Tibial artery (tissue), 4 donors: Measurements from ENCODE around the gene TXNDC17.

ENCODE experiments used
- DNase-seq, 2 donors: peaks; one replicate each; pipeline ENCODE4 v3.0.0-alpha.2; 2019
- H3K27ac ChIP-seq, 2 donors: fragments of 200-600 bp; sonication (generic) in 1 of 2; 1 replicate in 1 of 2; 2 replicates in 1 of 2; pipeline ENCODE4 v1.5.1; 2018 to 2019; ENCODE audit warnings: mild to moderate bottlenecking in 1 of 2
- H3K27me3 ChIP-seq, 2 donors: fragments of 200-600 bp; sonication (generic) in 1 of 2; one replicate each; pipeline versions ENCODE4 v1.5.1 to v1.6.0; 2016 to 2019
- H3K36me3 ChIP-seq, 3 donors: fragments of 200-600 bp; sonication (generic) in 2 of 3; one replicate each; pipeline ENCODE4 v1.5.1; 2016 to 2019; ENCODE audit warnings: mild to moderate bottlenecking in 2 of 3
- H3K4me1 ChIP-seq, 4 donors: fragments of 200-600 bp; sonication (generic) in 2 of 4; 1 replicate in 3 of 4; 2 replicates in 1 of 4; pipeline ENCODE4 v1.5.1; 2016 to 2019
- H3K4me3 ChIP-seq, 2 donors: fragments of 200-600 bp; sonication (generic) in 1 of 2; 1 replicate in 1 of 2; 2 replicates in 1 of 2; pipeline ENCODE4 v1.5.1; 2018 to 2019; ENCODE audit warnings: mild to moderate bottlenecking in 2 of 2
- H3K9me3 ChIP-seq, 3 donors: fragments of 200-600 bp; sonication (generic) in 1 of 3; one replicate each; pipeline ENCODE4 v1.5.1; 2016 to 2019
- CTCF ChIP-seq, 2 experiments: fragments of 200-600 bp in 1 of 2; fragments of 450-650 bp in 1 of 2; IDR thresholded peaks; one replicate each; pipeline ENCODE4 v1.5.1; 2017 to 2019; ENCODE audit warnings: antibody characterized with exemption in 2 of 2, mild to moderate bottlenecking in 1 of 2, moderate library complexity in 1 of 2
- intact Hi-C: fragments of 100-400 bp; cut with DNase I; formaldehyde crosslinking; loops from one replicate; pipeline ENCODE4 v1.15.0; 2023; ENCODE audit warnings: low total_unique reads

The TXNDC17 gene

GRCh38 chr17:6666077-6666521 is 25.2 kb downstream of the TXNDC17 start:
- no peaks in the 10 kb centered on the region for H3K4me1 ChIP-seq
- intact Hi-C loops: loop anchor here (10.0 kb wide), 1 partner anchor 339 kb away; no protein-coding TSS in a partner anchor
- peak; percentile 69 to 78 for DNase-seq
- H3K4me3 ChIP-seq: no peak overlapping the region
- no peaks in the 10 kb centered on the region for H3K9me3 ChIP-seq
- H3K27me3 ChIP-seq: peaks cover 0 to 34% of the 10 kb centered on the region in 2 donors
- peak; percentile 82 to 86 for TF ChIP-seq CTCF (IDR thresholded peaks at IDR 0.05)
- H3K36me3 ChIP-seq: no peaks in the 10 kb centered on the region
- H3K27ac ChIP-seq: no peak overlapping the region

- Histone ChIP-seq H3K36me3 (no peaks in the 10 kb centered on the region), H3K27ac (no peak overlapping the region), H3K4me3 (no peak overlapping the region), H3K27me3 (peaks cover 0 to 37% of the 10 kb centered on the region in 2 donors), H3K9me3 (no peaks in the 10 kb centered on the region), H3K4me1 (no peaks in the 10 kb centered on the region)
- no peak for TF ChIP-seq CTCF (IDR thresholded peaks at IDR 0.05)
- intact Hi-C loops: loop anchor here (10.0 kb wide), 1 partner anchor 338 kb away; no protein-coding TSS in a partner anchor
- DNase-seq: no peak
Measured at GRCh38 chr17:6666557-6666956, 25.7 kb downstream of the TXNDC17 start.

GRCh38 chr17:6667516-6667915 is 26.7 kb downstream of the TXNDC17 start:
- H3K36me3 ChIP-seq: no peaks in the 10 kb centered on the region
- no peak for DNase-seq
- H3K4me3 ChIP-seq: no peak overlapping the region
- peaks cover 0 to 36% of the 10 kb centered on the region in 2 donors for H3K27me3 ChIP-seq
- H3K4me1 ChIP-seq: no peaks in the 10 kb centered on the region
- TF ChIP-seq CTCF (IDR thresholded peaks at IDR 0.05): no peak
- intact Hi-C loops: loop anchor here (10.0 kb wide), 1 partner anchor 337 kb away; no protein-coding TSS in a partner anchor
- no peak overlapping the region for H3K27ac ChIP-seq
- H3K9me3 ChIP-seq: no peaks in the 10 kb centered on the region

GRCh38 chr17:6668219-6668618 is 27.4 kb downstream of the TXNDC17 start:
- Histone ChIP-seq H3K9me3 (no peaks in the 10 kb centered on the region), H3K27me3 (peaks cover 0 to 34% of the 10 kb centered on the region in 2 donors), H3K36me3 (no peaks in the 10 kb centered on the region), H3K27ac (no peak overlapping the region), H3K4me3 (no peak overlapping the region), H3K4me1 (no peaks in the 10 kb centered on the region)
- TF ChIP-seq CTCF (IDR thresholded peaks at IDR 0.05): no peak
- intact Hi-C loops: loop anchor here (10.0 kb wide), 1 partner anchor 337 kb away; no protein-coding TSS in a partner anchor
- DNase-seq: no peak

- no peak for TF ChIP-seq CTCF (IDR thresholded peaks at IDR 0.05)
- no peak for DNase-seq
- intact Hi-C loops: loop anchor here (10.0 kb wide), 1 partner anchor 336 kb away; no protein-coding TSS in a partner anchor
- H3K4me3 ChIP-seq: no peak overlapping the region
- no peaks in the 10 kb centered on the region for H3K4me1 ChIP-seq
- H3K27me3 ChIP-seq: peaks cover 0 to 32% of the 10 kb centered on the region in 2 donors
- no peak overlapping the region for H3K27ac ChIP-seq
- H3K9me3 ChIP-seq: no peaks in the 10 kb centered on the region
- H3K36me3 ChIP-seq: no peaks in the 10 kb centered on the region
Measured at GRCh38 chr17:6668727-6669425, 28.0 kb downstream of the TXNDC17 start.
